GM21515 (cell line): Measurements from ENCODE around the gene GSPT1.
"Not testable (repeated sequence)": the region's sequence is repeated elsewhere in the genome, so short reads cannot be mapped to it uniquely, and the experiment has no call there.

ENCODE experiments used
- ATAC-seq: cut with Tn5 transposase; IDR thresholded peaks from one replicate; pipeline ENCODE4 v1.9.1; 2021; ENCODE audit not compliant: unreplicated experiment

Gene GSPT1

GRCh38 chr16:11915644-11916523 is at the start of gene GSPT1:
Gene GSPT1 (minus strand): TSS chr16:11915956. CDS start chr16:11915720, 236 bp downstream.
- peak; percentile 81 for ATAC-seq

GRCh38 chr16:11964761-11965551 is 49.2 kb upstream of the GSPT1 start, which contains the start of gene TNFRSF17:
Gene TNFRSF17 (plus strand): TSS chr16:11965210. CDS start chr16:11965325, 115 bp downstream.
- ATAC-seq: peak; percentile 70

DNA sequence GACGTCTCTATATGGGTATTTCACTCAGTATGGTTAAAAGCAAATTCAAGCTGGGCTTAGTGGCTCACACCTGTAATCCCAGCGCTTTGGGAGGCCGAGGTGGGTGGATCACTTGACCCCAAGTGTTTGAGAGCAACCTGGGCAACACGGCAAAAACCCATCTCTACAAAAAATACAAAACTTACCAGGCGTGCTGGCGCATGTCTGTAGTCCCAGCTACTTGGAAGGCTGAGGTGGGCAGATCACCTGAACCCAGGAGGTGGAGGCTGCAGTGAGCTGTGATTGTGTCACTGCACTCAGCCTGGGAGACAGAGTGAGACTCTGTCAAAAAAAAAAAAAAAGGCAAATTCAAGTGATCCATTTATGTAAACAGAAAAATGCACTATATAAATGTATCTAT is 48.0 kb upstream of the GSPT1 start:
- ATAC-seq: no peak

DNA sequence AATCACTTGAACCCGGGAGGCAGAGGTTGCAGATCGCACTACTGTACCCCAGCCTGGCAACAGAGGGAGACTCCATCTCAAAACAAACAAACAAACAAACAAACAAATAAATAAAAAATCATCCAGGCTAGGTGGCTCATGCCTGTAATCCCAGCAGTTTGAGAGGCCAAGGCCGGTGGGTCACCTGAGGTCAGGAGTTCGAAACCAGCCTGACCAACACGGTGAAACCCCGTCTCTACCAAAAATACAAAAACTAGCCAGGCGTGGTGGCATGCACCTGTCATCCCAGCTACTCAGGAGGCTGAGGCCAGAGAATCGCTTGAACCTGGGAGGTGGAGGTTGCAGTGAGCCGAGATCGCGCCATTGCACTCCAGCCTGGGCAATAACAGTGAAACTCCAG is 47.2 kb upstream of the GSPT1 start:
- ATAC-seq: not testable (repeated sequence)

- ATAC-seq: not testable (repeated sequence)
These were observed 46.7 kb upstream of the GSPT1 start for GRCh38 chr16:11962457-11962856.

GRCh38 chr16:11957591-11958395 is 42.0 kb upstream of the GSPT1 start:
- no peak for ATAC-seq

- ATAC-seq: no peak
These were observed 40.8 kb upstream of the GSPT1 start for GRCh38 chr16:11956558-11956957.

GRCh38 chr16:11955713-11956123 is 40.0 kb upstream of the GSPT1 start:
- no peak for ATAC-seq

GRCh38 chr16:11953576-11953975 is 37.8 kb upstream of the GSPT1 start:
- not testable (repeated sequence) for ATAC-seq

- ATAC-seq: no peak
These were observed 34.6 kb upstream of the GSPT1 start for GRCh38 chr16:11950388-11950787.

DNA sequence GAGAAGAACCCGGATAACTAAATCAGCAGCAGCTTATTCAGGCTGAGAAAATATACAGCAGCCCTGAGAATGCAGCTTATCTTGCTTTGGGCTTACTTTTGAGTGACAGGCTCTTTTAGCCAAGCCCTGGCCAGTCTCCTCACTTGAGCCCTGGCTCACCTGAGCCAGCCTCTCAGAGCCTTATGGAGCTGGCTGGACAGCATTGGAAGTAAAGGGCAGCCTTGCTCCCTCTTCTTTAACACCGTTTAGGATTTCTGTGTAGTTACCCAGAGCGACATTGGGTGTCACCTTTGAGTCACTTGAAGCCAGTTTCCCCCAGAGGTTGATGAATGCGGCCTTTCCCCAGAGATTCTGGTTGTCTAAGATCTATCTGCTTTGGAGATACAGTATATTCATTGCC is 33.8 kb upstream of the GSPT1 start:
- ATAC-seq: no peak

- ATAC-seq: no peak
These were observed 33.1 kb upstream of the GSPT1 start for GRCh38 chr16:11948819-11949218.

DNA sequence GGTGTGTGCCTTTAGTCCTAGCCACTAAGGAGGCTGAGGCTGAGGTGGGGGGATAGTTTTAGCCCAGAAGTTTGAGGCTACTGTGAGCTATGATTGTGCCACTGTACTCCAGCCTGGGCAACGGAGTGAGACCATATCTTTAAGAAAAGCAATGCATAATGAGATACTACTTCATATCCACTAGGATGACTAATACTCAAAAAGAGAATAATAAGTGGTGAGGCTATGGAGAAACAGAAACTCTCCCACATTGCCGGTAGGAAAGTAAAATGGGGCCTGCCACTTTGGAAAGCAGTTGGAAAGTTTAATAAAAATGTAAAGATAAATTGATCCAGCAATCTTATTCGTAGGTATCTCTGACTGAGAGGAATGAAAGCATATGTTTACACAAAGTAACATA is 30.7 kb upstream of the GSPT1 start:
- no peak for ATAC-seq

GRCh38 chr16:11941945-11942344 is 26.2 kb upstream of the GSPT1 start, which contains the start of gene NPIPB2:
Gene NPIPB2 (minus strand): TSS chr16:11942045. CDS start chr16:11942045, 0 bp downstream.
- ATAC-seq: not testable (repeated sequence)

DNA sequence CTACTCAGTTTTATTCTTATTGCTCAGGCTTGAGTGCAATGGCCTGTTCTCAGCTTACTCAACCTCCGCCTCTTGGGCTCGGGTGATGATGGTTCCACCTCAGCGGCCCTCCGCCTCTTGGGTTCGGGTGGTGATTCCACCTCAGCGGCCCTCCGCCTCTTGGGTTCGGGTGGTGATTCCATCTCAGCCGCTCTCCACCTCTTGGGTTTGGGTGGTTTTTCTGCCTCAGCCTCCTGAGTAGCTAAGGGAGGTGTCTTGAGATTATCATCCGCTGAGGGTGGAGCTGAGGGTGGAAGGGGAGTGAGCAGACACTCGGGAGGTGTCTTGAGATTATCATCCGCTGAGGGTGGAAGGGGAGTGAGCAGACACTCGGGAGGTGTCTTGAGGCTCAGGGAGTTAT is 11.6 kb upstream of the GSPT1 start:
- not testable (repeated sequence) for ATAC-seq

DNA sequence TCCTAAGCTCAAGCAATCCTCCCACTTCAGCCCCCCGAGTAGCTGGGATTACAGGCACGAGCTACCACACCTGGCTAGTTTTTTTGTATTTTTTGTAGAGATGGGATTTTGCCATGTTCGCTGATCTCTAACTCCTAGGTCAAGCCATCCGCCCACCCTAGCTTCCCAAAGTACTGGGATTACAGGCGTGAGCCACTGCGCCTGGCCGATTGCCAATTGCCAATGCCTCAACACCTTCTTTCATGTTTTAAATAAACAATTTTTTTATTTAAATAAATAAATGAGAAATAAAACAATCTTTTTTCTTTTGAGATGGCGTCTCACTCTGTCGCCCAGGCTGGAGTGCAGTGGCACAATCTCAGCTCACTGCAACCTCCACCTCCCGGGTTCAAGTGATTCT is 8.3 kb upstream of the GSPT1 start:
- not testable (repeated sequence) for ATAC-seq

DNA sequence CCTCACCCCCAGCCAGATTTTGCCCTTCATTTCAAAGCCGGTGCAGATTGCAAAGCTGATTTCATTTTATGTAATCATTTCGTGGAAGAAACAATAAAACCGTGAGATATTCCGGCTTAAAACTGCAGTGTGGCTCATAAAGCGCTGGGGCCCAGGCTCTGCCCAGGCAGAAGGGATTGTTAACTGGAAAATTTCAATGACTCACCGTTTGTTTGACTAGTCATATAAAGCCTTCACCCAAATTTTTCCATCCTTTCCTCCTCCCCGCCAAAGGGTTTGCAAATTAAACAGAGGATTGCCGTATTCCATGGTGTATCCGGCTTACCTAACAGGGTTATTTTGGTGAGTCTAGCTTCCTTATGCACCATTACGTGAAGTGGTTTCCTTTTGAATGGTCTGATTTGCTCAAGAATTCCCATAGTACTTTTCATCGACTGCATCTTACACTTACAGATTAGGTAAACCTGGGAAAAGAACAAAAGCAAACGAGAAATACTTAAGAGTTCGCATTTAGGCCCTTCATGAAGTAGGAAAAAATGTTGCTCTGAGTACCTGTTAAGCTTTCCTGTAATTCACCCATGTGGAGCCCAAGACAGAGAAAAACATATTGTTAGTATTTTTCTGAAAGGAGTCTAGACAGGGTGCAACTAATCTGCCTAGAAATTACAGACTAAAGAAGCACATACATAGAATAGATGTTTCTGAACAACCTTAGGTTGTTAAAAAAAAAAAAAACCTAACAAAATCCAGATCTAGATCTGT is 949 bp upstream of the GSPT1 start:
- ATAC-seq: no peak

DNA sequence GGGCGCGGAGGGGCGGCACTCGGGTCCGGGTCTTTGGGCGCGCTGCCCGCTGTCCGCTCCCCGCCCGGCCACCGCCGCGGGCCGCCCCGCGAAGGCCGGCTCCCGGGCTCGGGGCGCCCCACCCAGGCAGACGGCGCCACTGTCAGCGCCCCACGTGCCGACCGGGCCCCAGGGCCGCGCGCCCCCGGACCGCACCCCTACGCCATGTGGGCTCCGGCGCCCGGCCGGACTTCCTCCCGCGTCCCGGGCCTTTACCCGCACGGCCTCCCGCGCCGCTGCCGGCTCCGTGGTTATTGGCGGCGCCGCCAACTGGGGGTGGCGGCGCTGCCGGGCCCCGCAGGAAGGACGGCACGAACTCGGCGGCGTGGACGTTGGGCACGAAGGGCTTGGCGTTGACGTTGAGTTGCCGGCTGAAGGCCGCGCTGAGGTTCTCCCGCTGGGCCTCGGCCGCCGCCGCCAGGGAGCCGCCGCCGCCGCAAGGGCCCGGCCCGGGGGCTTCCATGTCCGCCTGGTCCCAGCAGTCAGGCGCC is 577 bp downstream of the GSPT1 start:
- ATAC-seq: peak; percentile 33

DNA sequence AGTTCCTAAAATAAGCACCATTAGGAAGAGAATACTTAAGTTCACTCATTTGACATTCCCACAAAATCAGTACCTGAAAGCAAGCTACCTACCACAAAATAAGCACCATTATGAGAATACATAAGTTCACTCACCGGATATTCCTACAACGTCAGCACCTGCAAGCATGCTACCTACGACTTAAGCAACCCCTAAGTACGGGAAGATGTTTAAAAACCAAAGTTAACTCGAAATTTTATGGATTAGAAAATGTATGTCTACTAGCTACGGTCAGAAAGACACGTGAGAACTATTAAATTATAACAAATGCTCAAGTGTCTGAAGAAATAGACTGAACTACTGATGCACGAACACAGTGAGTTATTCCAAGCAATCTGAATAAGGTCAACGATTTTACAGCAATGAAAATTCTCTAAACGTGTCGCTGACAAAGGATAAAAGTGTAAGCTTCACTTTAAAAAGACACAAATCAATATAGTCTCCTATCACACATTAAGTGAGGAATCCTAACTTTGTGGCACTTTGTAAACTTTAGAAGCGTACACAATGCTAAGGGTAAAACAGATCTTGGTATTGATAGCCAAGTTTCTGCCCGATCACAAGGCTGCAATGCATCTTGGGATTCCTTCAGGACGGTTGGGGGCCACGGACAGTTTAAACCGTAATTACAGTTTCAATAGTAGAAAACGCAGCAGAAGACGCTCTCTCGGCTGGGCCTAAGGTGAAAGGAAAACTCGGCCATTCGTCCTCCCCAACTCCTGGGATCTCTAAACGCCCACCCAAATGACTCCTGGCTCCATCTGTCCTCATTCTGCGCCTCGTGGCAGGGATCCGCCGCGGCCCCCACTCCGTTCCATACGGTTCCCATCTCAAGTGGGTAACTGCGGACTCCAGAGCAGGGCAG is 1.3 kb downstream of the GSPT1 start:
- ATAC-seq: no peak
